Lower leg skin (tissue), 4 donors: Measurements from ENCODE around the gene PRPF6. TPM values are rescaled to one million over a fixed set of nuclear protein-coding genes. Genes with fewer than 3 reads are reported as not detected.

Experiments used
- DNase-seq, 2 donors: peaks; one replicate each; pipeline ENCODE4 v3.0.0-alpha.2; 2019; ENCODE audit warnings: low spot score in 2 of 2
- H3K4me3 ChIP-seq: fragments of 200-600 bp; sonication (generic); 2 replicates; pipeline ENCODE4 v1.5.1; 2017; ENCODE audit warnings: mild to moderate bottlenecking, low read depth; ENCODE audit not compliant: poor library complexity, severe bottlenecking
- CTCF ChIP-seq, 3 donors: fragments of 450-650 bp; IDR thresholded peaks; one replicate each; pipeline ENCODE4 v1.5.1; 2016; ENCODE audit warnings: antibody characterized with exemption in 3 of 3, mild to moderate bottlenecking in 3 of 3, moderate library complexity in 2 of 3
- POLR2A ChIP-seq, 2 donors: fragments of 450-650 bp; IDR thresholded peaks; one replicate each; pipeline ENCODE4 v1.6.1; 2016 to 2017; ENCODE audit warnings: antibody characterized with exemption in 2 of 2, mild to moderate bottlenecking in 1 of 2, moderate library complexity in 1 of 2
- WGBS, 2 donors: methylation state at CpG; one replicate each; pipeline ENCODE4 v1.1.5; 2018; 5-methylcytosine and 5-hydroxymethylcytosine counted together
- intact Hi-C: fragments of 100-400 bp; cut with DNase I; formaldehyde crosslinking; loops from one replicate; pipeline ENCODE4 v1.15.0; 2023; ENCODE audit warnings: low total_unique reads
- total RNA-seq, 4 donors: library from RNA; depleted of rRNA; stranded (reverse); fragments of >200 nt; gene quantifications; one replicate each; pipeline ENCODE4 v1.1.0, GENCODE V29; 2016

PRPF6 gene
- total RNA-seq = 10 to 100 TPM; 66.8 to 88.3 (median 79.1) TPM

GRCh38 chr20:63980806-63981728 is at the start of gene PRPF6:
PRPF6 (plus strand) TSS chr20:63981132; CDS start chr20:63981246, 114 bp downstream.
- peak; percentile 93 to 98 for DNase-seq
- 0 to 1% methylated on average over 69 of the region's 75 CpGs for whole genome bisulfite sequencing, 2 donors
- peak in 1 of 3 donors; percentile 60 for TF ChIP-seq CTCF (IDR thresholded peaks at IDR 0.05)
- TF ChIP-seq POLR2A (IDR thresholded peaks at IDR 0.05) = peak in 1 of 2 donors; percentile 39
- H3K4me3 ChIP-seq = peak within 1 kb of the TSS; percentile 99
- intact Hi-C loops = no loop called here

GRCh38 chr20:63931735-63932134 is 49.2 kb upstream of the PRPF6 start:
- TF ChIP-seq POLR2A (IDR thresholded peaks at IDR 0.05) (no peak), CTCF (IDR thresholded peaks at IDR 0.05) (no peak)
- WGBS, 2 donors = 93 to 94% methylated on average over 18 to 19 of the region's 19 CpGs
- H3K4me3 ChIP-seq = no peak overlapping the region
- intact Hi-C loops = no loop called here
- no peak for DNase-seq

- H3K4me3 ChIP-seq = no peak overlapping the region
- TF ChIP-seq POLR2A (IDR thresholded peaks at IDR 0.05) (no peak), CTCF (IDR thresholded peaks at IDR 0.05) (no peak)
- 92% methylated on average over 16 to 17 of the region's 17 CpGs for WGBS, 2 donors
- no peak for DNase-seq
- intact Hi-C loops = no loop called here
Measured at GRCh38 chr20:63932606-63933160, 48.2 kb upstream of the PRPF6 start.

- H3K4me3 ChIP-seq = no peak overlapping the region
- DNase-seq = no peak
- TF ChIP-seq POLR2A (IDR thresholded peaks at IDR 0.05) (no peak), CTCF (IDR thresholded peaks at IDR 0.05) (no peak)
- intact Hi-C loops = no loop called here
- 87 to 90% methylated on average over 5 of the region's 5 CpGs for WGBS, 2 donors
Measured at GRCh38 chr20:63933646-63934045, 47.3 kb upstream of the PRPF6 start.

- TF ChIP-seq CTCF (IDR thresholded peaks at IDR 0.05) (no peak), POLR2A (IDR thresholded peaks at IDR 0.05) (no peak)
- DNase-seq = no peak
- intact Hi-C loops = no loop called here
- H3K4me3 ChIP-seq = no peak overlapping the region
- WGBS, 2 donors = 83 to 84% methylated on average over 37 of the region's 37 CpGs
Measured at GRCh38 chr20:63934271-63935068, 46.5 kb upstream of the PRPF6 start.
